GM18951 (cell line): ENCODE data around the gene ALCAM.

Source experiments
- POLR2A ChIP-seq: IDR thresholded peaks from 4 replicates; pipeline ENCODE4 v1.6.1; 2011; ENCODE audit warnings: mild to moderate bottlenecking; ENCODE audit not compliant: insufficient read length, insufficient read depth; ENCODE audit errors: extremely low read depth
- in situ Hi-C: fragments of 300-500 bp; cut with MboI; formaldehyde crosslinking; loops from one replicate; pipeline ENCODE4 v1.12.0; 2022; ENCODE audit warnings: low sequenced_read_pairs, mixed read lengths, inconsistent platforms; ENCODE audit not compliant: unreplicated experiment

ALCAM gene

DNA sequence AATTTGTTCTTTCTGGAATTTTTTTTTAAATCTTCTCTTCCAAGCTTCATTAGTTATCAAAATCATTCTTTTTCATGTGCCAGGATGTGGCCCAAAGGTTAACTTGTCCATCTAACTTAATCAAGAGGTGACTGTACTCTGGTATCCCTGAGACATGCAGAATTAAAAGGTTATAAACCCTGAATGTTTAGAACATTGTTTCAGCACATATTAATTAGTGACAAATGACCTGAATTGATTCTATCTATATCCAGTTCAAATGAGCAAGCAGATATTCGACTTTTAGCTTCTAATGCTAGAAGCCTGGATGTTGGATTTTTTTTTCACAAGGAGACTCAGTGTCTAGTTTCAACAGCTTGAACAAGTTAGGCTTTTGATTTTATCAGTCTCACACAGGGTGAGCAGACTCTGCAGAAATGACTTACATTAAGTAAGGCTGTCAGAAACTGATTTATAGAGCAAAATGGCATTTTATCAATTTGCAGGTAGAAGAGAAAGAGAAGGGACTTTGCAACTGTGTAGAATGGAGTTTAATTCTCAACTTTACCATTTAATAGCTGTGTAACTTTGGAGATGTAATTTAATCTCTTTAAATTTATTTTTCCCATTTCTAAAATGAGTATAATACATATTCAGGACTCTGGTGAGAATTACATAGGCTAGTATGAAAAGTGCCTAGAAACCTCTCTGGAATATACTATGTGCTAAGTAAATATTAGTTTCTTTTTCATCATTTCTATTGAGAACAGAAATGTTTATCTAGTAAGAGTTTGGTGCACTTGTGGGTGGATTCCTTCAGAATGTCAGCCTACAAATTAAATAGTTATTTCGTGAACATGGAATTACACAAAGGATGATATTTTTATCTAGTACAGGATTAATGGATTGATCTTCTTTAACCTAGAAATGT is 100.0 kb downstream of the ALCAM start:
- in situ Hi-C loops: no loop called here
- TF ChIP-seq POLR2A: no peak

DNA sequence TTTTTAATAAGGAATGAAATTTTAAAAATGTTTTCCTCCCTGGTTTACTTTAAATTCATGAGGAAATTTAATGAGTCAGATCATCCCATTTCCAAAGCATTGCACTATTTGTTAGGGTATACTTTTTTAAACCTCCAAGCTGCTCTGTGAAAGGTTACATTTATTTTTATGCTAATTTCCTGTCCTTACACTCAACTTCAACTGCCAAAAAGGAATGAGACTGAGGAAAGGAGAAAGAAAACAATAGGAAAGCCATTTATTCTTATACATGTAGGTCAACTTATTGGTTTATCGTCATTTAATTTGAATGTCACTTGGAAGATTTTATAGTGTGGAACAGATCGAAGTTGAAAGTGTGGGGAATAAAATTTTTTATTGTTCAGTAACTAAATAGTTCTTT is 104.1 kb downstream of the ALCAM start:
- in situ Hi-C loops: no loop called here

GRCh38 chr3:105473521-105474223 is 107.0 kb downstream of the ALCAM start:
- no peak for TF ChIP-seq POLR2A
- in situ Hi-C loops: no loop called here

More for the DNA sequence above, 104.1 kb downstream of the ALCAM start:
- TF ChIP-seq POLR2A: no peak

- in situ Hi-C loops: no loop called here
These were observed 114.1 kb downstream of the ALCAM start for GRCh38 chr3:105480768-105481167.

DNA sequence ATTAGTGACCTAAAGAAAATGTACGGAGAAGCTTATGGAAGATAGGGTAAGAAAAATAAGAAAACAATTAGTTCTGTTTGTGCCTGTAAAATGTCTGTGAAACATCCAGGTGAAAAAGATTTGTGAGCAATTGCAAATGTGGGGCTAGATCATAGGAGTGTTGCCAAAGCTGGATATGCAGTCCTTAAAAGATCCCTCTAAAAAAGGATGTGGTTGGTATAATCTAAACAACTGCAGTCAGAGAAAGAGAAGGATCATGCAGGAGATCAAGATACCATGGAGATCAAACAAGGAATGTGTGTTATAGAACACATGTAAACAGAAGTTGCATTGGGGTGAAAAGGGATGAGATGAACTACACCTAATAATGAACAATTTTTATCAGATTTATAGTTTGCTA is 116.8 kb downstream of the ALCAM start:
- TF ChIP-seq POLR2A: no peak
- in situ Hi-C loops: no loop called here

More at GRCh38 chr3:105480768-105481167, 114.1 kb downstream of the ALCAM start:
- TF ChIP-seq POLR2A: no peak

GRCh38 chr3:105490045-105490444 is 123.3 kb downstream of the ALCAM start:
- TF ChIP-seq POLR2A: no peak
- in situ Hi-C loops: no loop called here

DNA sequence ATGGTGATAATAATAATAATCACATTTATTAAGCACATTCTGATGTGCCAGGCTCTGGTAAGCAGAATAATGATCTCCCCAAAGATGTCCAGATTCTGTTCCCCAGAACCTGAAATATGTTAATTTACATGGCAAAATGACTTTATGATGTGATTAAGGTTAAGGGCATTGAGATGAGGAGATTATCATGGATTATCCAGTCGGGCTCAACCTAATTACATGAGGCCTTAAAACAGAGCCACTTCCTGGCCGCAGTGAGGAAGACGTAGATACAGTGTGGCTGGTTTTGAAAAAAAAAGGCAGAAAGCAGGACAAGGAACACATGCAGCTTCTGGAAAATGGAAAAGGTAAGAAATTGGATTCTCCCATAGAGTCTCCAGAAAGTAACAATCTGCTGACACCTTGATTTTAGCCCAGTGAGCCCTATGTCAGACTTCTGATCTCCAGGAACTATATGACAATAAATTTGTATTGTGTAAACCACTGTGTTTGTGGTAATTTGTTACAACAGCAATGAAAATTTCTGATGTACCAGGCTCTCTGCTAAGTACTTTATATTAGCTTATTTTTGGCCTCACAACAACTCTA is 126.7 kb downstream of the ALCAM start:
- no peak for TF ChIP-seq POLR2A
- in situ Hi-C loops: no loop called here

- TF ChIP-seq POLR2A: no peak
- in situ Hi-C loops: no loop called here
These were observed 128.3 kb downstream of the ALCAM start for GRCh38 chr3:105495021-105495420.

- no peak for TF ChIP-seq POLR2A
- in situ Hi-C loops: no loop called here
These were observed 129.6 kb downstream of the ALCAM start for GRCh38 chr3:105496343-105496742.

DNA sequence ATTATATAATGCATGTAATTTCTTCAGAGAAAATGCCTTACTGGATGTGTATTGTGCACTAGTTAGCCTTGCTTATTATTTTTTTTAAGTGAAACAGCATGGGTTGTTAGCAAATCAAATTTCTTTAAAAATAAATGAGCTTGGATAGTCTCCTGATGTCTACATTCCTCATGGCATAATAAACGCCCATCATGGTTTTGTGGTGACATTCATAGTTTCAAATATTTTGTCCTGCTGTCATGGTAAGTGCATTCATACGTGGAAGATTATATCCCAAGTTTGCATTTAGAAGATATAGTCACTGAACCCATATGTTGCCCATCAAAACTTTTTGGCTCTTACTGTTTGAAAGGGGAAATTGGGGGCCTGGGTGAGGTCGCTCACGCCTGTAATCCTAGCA is 130.7 kb downstream of the ALCAM start:
- no peak for TF ChIP-seq POLR2A
- in situ Hi-C loops: no loop called here

DNA sequence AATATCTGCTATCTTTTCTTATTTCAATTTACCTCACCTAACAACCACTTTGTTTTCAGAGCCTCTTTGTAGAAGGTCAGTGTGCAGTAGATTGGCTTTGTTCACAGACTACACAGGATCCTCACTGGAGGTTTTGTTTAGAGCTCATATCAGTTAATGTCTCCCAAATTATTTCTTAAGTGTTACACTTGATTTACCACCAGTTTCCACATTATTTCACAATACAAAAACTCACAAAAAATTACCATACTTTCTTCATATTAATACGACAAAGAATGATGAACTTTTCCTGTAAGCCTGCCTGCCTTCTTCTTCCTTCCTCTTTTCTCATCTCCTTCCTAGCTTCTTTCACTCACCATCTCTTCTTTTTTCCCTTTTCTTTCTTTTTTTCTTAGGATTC is 133.3 kb downstream of the ALCAM start:
- TF ChIP-seq POLR2A: no peak
- in situ Hi-C loops: no loop called here

DNA sequence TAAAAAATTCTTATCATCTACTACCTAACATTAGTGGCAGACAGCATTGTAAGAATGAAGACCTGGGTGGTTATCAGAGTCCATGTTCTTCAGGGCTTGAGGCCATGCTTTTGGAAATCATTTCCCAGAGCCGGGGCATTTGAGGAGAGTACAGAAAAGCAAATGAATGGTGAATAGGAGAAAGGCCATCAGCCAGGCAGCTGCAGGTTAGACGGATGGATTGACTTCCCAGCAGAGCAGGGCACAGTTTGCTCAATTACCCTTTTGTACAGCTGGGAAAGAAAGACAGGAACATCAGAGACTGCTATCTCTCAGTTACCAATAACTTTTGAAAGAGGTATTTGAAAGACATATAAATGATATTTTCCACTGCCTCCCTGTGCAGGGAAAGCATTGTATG is 135.6 kb downstream of the ALCAM start:
- in situ Hi-C loops: no loop called here
- no peak for TF ChIP-seq POLR2A

DNA sequence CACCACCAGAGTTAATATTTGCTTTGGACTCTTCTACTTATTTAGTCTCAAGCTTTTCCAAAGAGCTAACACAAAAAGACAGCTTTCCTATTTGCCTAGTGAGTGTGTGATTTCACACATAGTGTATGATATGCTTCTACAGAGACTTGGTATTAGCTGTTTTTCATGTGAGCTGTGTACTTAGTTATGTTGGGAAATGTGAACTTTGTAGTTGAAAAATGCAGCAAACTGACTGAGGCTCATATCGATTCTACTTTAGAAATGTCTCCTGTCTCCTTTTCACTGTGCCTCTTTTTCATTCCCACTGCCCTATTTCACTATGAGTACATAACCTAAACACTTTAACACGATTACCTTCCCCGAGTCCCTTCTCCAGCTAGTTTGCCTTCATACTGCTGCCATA is 136.5 kb downstream of the ALCAM start:
- TF ChIP-seq POLR2A: no peak
- in situ Hi-C loops: no loop called here
